PFSK-1 (cell line): ENCODE data around the gene SFXN3.
A peak's percentile ranks its signal among the peaks of the same experiment; 100 is the strongest.

ENCODE experiments used
- POLR2AphosphoS5 ChIP-seq: IDR thresholded peaks from 2 replicates; pipeline ENCODE4 v1.6.1; 2012; ENCODE audit warnings: low read depth, mild to moderate bottlenecking, control low read depth, low read length, moderate library complexity
- SIN3A ChIP-seq: IDR thresholded peaks from 2 replicates; pipeline ENCODE4 v1.6.1; 2012; ENCODE audit warnings: mild to moderate bottlenecking, low read length, moderate library complexity, borderline replicate concordance; ENCODE audit not compliant: insufficient read depth

DNA sequence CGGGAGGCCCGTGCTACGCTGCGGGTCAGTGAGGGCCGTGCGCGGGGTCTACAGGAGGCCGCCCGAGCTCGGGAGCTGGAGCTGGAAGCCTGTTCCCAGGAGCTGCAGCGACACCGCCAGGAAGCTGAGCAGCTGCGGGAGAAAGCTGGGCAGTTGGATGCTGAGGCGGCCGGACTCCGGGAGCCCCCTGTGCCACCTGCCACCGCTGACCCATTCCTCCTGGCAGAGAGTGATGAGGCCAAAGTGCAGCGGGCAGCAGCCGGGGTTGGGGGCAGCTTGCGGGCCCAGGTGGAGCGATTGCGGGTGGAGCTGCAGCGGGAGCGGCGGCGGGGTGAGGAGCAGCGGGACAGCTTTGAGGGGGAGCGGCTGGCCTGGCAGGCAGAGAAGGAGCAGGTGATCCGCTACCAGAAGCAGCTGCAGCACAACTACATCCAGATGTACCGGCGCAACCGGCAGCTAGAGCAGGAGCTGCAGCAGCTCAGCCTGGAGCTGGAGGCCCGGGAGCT is 24.4 kb upstream of the SFXN3 start:
- TF ChIP-seq POLR2AphosphoS5, result 0 out of 2 replicates have a peak, but pooled peaks have one; percentile 21
- no peak for TF ChIP-seq SIN3A
